ENCODE measurements around the gene LRRC74B.
A peak's percentile ranks its signal among the peaks of the same experiment; 100 is the strongest.

Gene LRRC74B

GRCh38 chr22:21102659-21103267 is 57.0 kb downstream of the LRRC74B start:
- Histone ChIP-seq H2AFZ (ENCODE audit: low read depth, low read length, severe bottlenecking) (no peak overlapping the region), H3K4me3 (ENCODE audit: insufficient read depth, low read length, poor library complexity, severe bottlenecking) (no peak overlapping the region), H3K27me3 (ENCODE audit: low read length) (no peaks in the 10 kb centered on the region), H4K20me1 (ENCODE audit: low read depth, low read length) (no peaks in the 10 kb centered on the region), H3K9me2 (replicated peaks; ENCODE audit: insufficient read depth, low read length) (no peaks in the 10 kb centered on the region), H3K36me3 (ENCODE audit: low read length) (no peaks in the 10 kb centered on the region), H3F3A (ENCODE audit: insufficient read depth) (no peaks in the 10 kb centered on the region), H3K4me2 (ENCODE audit: low read depth, low read length, poor library complexity, severe bottlenecking) (no peak overlapping the region), H3K9ac (ENCODE audit: low read length) (no peak overlapping the region), H3K79me2 (ENCODE audit: insufficient read depth, low read length) (no peaks in the 10 kb centered on the region), H3K27ac (ENCODE audit: low read depth, low read length) (no peak overlapping the region), H3K9me3 (ENCODE audit: insufficient read depth, low read length) (no peaks in the 10 kb centered on the region)
- TF ChIP-seq EZH2phosphoT487 (conservative IDR thresholded peaks at IDR 0.05; ENCODE audit: low read length), result no peak
- peak; percentile 36 for TF ChIP-seq CTCF (IDR thresholded peaks at IDR 0.05; ENCODE audit: insufficient read depth, low read length, poor library complexity, severe bottlenecking)

GRCh38 chr22:21103633-21104032 is 57.9 kb downstream of the LRRC74B start:
- no peak overlapping the region for H3K9ac ChIP-seq (ENCODE audit: low read length)

GRCh38 chr22:21104126-21104691 is 58.5 kb downstream of the LRRC74B start:
- H3K9me2 ChIP-seq (replicated peaks; ENCODE audit: insufficient read depth, low read length), result no peaks in the 10 kb centered on the region
- H3K27me3 ChIP-seq (ENCODE audit: low read length), result no peaks in the 10 kb centered on the region
- no peaks in the 10 kb centered on the region for H3K79me2 ChIP-seq (ENCODE audit: insufficient read depth, low read length)
- no peak overlapping the region for H2AFZ ChIP-seq (ENCODE audit: low read depth, low read length, severe bottlenecking)
- H3K4me2 ChIP-seq (ENCODE audit: low read depth, low read length, poor library complexity, severe bottlenecking), result no peak overlapping the region
- no peaks in the 10 kb centered on the region for H3F3A ChIP-seq (ENCODE audit: insufficient read depth)
- no peaks in the 10 kb centered on the region for H3K9me3 ChIP-seq (ENCODE audit: insufficient read depth, low read length)
- no peaks in the 10 kb centered on the region for H4K20me1 ChIP-seq (ENCODE audit: low read depth, low read length)
- no peak overlapping the region for H3K4me3 ChIP-seq (ENCODE audit: insufficient read depth, low read length, poor library complexity, severe bottlenecking)
- no peaks in the 10 kb centered on the region for H3K36me3 ChIP-seq (ENCODE audit: low read length)
- TF ChIP-seq EZH2phosphoT487 (conservative IDR thresholded peaks at IDR 0.05; ENCODE audit: low read length) (no peak), CTCF (IDR thresholded peaks at IDR 0.05; ENCODE audit: insufficient read depth, low read length, poor library complexity, severe bottlenecking) (no peak)
- no peak overlapping the region for H3K9ac ChIP-seq (ENCODE audit: low read length)
- H3K27ac ChIP-seq (ENCODE audit: low read depth, low read length), result no peak overlapping the region

More at GRCh38 chr22:21103633-21104032, 57.9 kb downstream of the LRRC74B start:
- TF ChIP-seq EZH2phosphoT487 (conservative IDR thresholded peaks at IDR 0.05; ENCODE audit: low read length), result no peak
- TF ChIP-seq CTCF (IDR thresholded peaks at IDR 0.05; ENCODE audit: insufficient read depth, low read length, poor library complexity, severe bottlenecking), result no peak
- H3K9me2 ChIP-seq (replicated peaks; ENCODE audit: insufficient read depth, low read length), result no peaks in the 10 kb centered on the region
- no peaks in the 10 kb centered on the region for H3K27me3 ChIP-seq (ENCODE audit: low read length)
- no peaks in the 10 kb centered on the region for H4K20me1 ChIP-seq (ENCODE audit: low read depth, low read length)
- H3F3A ChIP-seq (ENCODE audit: insufficient read depth), result no peaks in the 10 kb centered on the region
- no peak overlapping the region for H3K4me2 ChIP-seq (ENCODE audit: low read depth, low read length, poor library complexity, severe bottlenecking)
- no peaks in the 10 kb centered on the region for H3K79me2 ChIP-seq (ENCODE audit: insufficient read depth, low read length)
- no peaks in the 10 kb centered on the region for H3K36me3 ChIP-seq (ENCODE audit: low read length)
- H3K9me3 ChIP-seq (ENCODE audit: insufficient read depth, low read length), result no peaks in the 10 kb centered on the region
- H2AFZ ChIP-seq (ENCODE audit: low read depth, low read length, severe bottlenecking), result no peak overlapping the region
- no peak overlapping the region for H3K4me3 ChIP-seq (ENCODE audit: insufficient read depth, low read length, poor library complexity, severe bottlenecking)
- no peak overlapping the region for H3K27ac ChIP-seq (ENCODE audit: low read depth, low read length)
